GM20000 (cell line): Measurements from ENCODE around the gene TMBIM6.
"Not testable (repeated sequence)": the region's sequence is repeated elsewhere in the genome, so short reads cannot be mapped to it uniquely, and the experiment has no call there.

ENCODE experiments used
- DNase-seq: peaks from one replicate; pipeline ENCODE4 v3.0.0; 2012; ENCODE audit warnings: low spot score
- TF ChIP-seq, protein P1 (sequence below): IDR thresholded peaks from 2 replicates; pipeline ENCODE4 v1.5.1; 2012; ENCODE audit warnings: mild to moderate bottlenecking, control low read depth; ENCODE audit errors: extremely low read depth, missing control alignments

Gene TMBIM6

GRCh38 chr12:49733219-49734017 is 7.9 kb upstream of the TMBIM6 start:
- TF ChIP-seq, protein P1, sequence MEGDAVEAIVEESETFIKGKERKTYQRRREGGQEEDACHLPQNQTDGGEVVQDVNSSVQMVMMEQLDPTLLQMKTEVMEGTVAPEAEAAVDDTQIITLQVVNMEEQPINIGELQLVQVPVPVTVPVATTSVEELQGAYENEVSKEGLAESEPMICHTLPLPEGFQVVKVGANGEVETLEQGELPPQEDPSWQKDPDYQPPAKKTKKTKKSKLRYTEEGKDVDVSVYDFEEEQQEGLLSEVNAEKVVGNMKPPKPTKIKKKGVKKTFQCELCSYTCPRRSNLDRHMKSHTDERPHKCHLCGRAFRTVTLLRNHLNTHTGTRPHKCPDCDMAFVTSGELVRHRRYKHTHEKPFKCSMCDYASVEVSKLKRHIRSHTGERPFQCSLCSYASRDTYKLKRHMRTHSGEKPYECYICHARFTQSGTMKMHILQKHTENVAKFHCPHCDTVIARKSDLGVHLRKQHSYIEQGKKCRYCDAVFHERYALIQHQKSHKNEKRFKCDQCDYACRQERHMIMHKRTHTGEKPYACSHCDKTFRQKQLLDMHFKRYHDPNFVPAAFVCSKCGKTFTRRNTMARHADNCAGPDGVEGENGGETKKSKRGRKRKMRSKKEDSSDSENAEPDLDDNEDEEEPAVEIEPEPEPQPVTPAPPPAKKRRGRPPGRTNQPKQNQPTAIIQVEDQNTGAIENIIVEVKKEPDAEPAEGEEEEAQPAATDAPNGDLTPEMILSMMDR, result no peak

DNA sequence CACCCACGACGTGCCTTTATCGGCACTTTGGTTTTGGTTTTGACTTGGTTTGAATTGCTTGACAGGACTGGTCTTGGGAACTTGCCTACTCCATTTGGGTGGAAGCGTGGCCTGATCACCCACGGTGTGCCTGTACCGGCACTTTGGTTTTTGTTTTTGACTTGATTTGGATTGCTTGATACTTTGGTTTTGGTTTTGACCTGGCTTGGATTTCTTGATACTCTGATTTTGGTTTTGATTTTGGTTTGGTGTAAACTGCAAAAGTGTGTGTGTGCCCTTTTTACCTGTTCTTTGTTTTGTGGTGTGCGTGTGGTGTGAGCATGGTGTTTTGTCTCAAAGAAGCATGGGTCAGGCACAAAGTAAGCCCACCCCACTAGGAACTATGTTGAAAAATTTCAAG is 6.5 kb upstream of the TMBIM6 start:
- not testable (repeated sequence) for DNase-seq

More at GRCh38 chr12:49733219-49734017, 7.9 kb upstream of the TMBIM6 start:
- no peak for DNase-seq

DNA sequence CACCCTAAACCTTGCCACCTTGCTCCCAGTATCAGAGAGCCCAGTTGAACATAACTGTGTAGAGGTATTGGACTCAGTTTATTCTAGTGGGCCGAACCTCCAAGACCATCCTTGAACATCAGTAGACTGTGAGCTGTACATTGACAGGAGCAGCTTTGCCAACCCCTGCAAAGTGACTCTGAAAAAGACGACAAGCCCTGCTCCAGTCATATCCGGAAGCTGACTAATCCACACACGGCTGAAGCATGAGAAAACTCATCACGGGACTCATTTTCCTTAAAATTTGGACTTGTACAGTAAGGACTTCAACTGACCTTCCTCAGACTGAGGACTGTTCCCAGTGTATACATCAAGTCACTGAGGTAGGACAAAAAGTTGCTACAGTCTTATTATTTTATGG is 2.6 kb upstream of the TMBIM6 start:
- DNase-seq, result not testable (repeated sequence)

- DNase-seq, result not testable (repeated sequence)
Observed at GRCh38 chr12:49740277-49740676, 1.1 kb upstream of the TMBIM6 start.

DNA sequence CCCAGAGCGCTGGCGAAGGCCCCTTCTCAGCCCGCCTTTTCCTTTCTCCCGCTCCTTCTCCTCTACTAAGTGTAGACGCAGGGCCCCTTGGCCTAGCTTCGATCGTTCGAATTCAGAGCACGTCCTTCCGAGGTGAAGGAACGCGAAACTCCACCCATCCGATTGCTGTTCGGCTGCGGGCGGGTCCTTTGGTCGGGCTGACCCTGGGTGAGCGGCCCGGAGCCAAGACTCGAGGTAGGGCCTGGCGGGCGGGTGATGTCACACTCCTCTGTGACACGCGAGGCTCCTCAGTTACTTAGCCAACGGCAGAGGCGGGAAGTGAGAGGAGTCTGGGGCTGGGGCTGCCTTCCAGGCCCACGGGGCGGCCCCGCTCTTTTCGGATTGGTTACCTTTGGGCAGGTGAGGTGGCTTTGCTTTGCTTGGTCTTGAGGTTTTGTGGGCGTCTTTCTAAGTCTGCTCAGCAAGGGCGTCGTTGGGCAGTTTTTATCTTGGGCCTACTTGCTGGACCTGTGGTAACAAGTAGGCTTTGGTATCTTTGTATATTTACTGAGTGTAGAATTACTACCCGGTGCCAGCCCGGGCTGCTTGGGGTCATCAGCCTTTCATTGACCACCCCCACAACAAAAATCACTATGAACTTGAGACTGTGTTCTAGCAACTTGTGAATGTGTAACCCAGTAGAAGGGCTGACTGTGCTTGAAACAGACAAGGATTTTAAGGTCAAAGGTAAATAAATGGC is 694 bp downstream of the TMBIM6 start:
- DNase-seq, result peak; percentile 70
- TF ChIP-seq, protein P1, result no peak

- DNase-seq, result no peak
- TF ChIP-seq, protein P1, result no peak
Observed at GRCh38 chr12:49744363-49744885, 3.1 kb downstream of the TMBIM6 start.

- TF ChIP-seq, protein P1, result no peak
- DNase-seq, result no peak
Observed at GRCh38 chr12:49748306-49748705, 6.9 kb downstream of the TMBIM6 start.

- DNase-seq, result no peak
Observed at GRCh38 chr12:49748800-49749199, 7.4 kb downstream of the TMBIM6 start.

More at GRCh38 chr12:49748800-49749199, 7.4 kb downstream of the TMBIM6 start:
- TF ChIP-seq, protein P1, result no peak
